Measurements from ENCODE around the gene IFT43. TPM values are rescaled to one million over a fixed set of nuclear protein-coding genes. Genes with fewer than 3 reads are reported as not detected.

Gene IFT43
- polyA plus RNA-seq, 1 of the 3 experiments (the other 2 are of a cell fraction), result 78.8 TPM

GRCh38 chr14:76078501-76078900 is 92.9 kb downstream of the IFT43 start:
- no peaks in the 10 kb centered on the region for H3K27me3 ChIP-seq (ENCODE audit: insufficient read depth)
- H3K79me2 ChIP-seq (ENCODE audit: insufficient read depth), result no peaks in the 10 kb centered on the region
- no peak overlapping the region for H3K27ac ChIP-seq (ENCODE audit: low read depth in 2 of 2, low read length in 1 of 2)
- no peak for TF ChIP-seq SMC3 (IDR thresholded peaks at IDR 0.05; ENCODE audit: low read depth, low read length)
- no peak for TF ChIP-seq USF2 (IDR thresholded peaks at IDR 0.05; ENCODE audit: borderline replicate concordance, low read depth, low read length)
- TF ChIP-seq MAX (IDR thresholded peaks at IDR 0.05; ENCODE audit: low read depth), result no peak
- H3K9ac ChIP-seq, result no peak overlapping the region
- H3K9me2 ChIP-seq, result no peaks in the 10 kb centered on the region
- H3K4me2 ChIP-seq, result no peak overlapping the region
- CTCF ChIA-PET, result interaction anchor here (0.6 to 2.3 kb wide), 3 partner anchors 13 to 28 kb away, joined by 3 to 6 read pairs (median 5); no protein-coding TSS in a partner anchor
- no peaks in the 10 kb centered on the region for H3F3A ChIP-seq (replicated peaks; ENCODE audit: insufficient read depth)
- DNase-seq, result no peak
- H2AFZ ChIP-seq (ENCODE audit: low read depth), result no peak overlapping the region
- H3K4me3 ChIP-seq (ENCODE audit: low read depth in 2 of 2, low read length in 1 of 2), result no peak overlapping the region
- H4K20me1 ChIP-seq (ENCODE audit: insufficient read depth), result no peaks in the 10 kb centered on the region
- H3K36me3 ChIP-seq (replicated peaks in 1 of 2; ENCODE audit: control insufficient read depth in 1 of 2, insufficient read depth in 2 of 2, low read length in 1 of 2), result peaks cover 3 to 6% of the 10 kb centered on the region in 2 experiments
- peaks cover 0 to 11% of the 10 kb centered on the region in 2 experiments; a peak in 2 of 4 replicates for H3K4me1 ChIP-seq (ENCODE audit: control insufficient read depth in 1 of 2, insufficient read depth in 2 of 2, low read depth in 1 of 2, low read length in 1 of 2)
- H3K9me3 ChIP-seq, result no peaks in the 10 kb centered on the region
- POLR2A ChIA-PET, result no interaction called here
- 95% methylated on average over 10 of the region's 10 CpGs for WGBS (ENCODE audit: low lambda C conversion rate)

- WGBS (ENCODE audit: low lambda C conversion rate), result 85% methylated on average over 8 of the region's 10 CpGs
- H4K20me1 ChIP-seq (ENCODE audit: insufficient read depth), result no peaks in the 10 kb centered on the region
- no peak overlapping the region for H3K4me3 ChIP-seq (ENCODE audit: low read depth in 2 of 2, low read length in 1 of 2)
- no peak for TF ChIP-seq REST (IDR thresholded peaks at IDR 0.05; ENCODE audit: low read depth, low read length)
- no peak for TF ChIP-seq USF1 (IDR thresholded peaks at IDR 0.05; ENCODE audit: borderline replicate concordance, low read depth)
- no peak for TF ChIP-seq NFIC (IDR thresholded peaks at IDR 0.05; ENCODE audit: borderline replicate concordance)
- no peak for TF ChIP-seq MEF2A (IDR thresholded peaks at IDR 0.05; ENCODE audit: borderline replicate concordance, low read depth)
- no peak for TF ChIP-seq RCOR1 (IDR thresholded peaks at IDR 0.05; ENCODE audit: low read length)
- H3F3A ChIP-seq (replicated peaks; ENCODE audit: insufficient read depth), result no peaks in the 10 kb centered on the region
- H3K9ac ChIP-seq, result no peak overlapping the region
- H3K4me1 ChIP-seq (ENCODE audit: control insufficient read depth in 1 of 2, insufficient read depth in 2 of 2, low read depth in 1 of 2, low read length in 1 of 2), result no peaks in the 10 kb centered on the region
- no peaks in the 10 kb centered on the region for H3K9me3 ChIP-seq
- H3K4me2 ChIP-seq, result no peak overlapping the region
- H3K27ac ChIP-seq (ENCODE audit: low read depth in 2 of 2, low read length in 1 of 2), result no peak overlapping the region
- DNase-seq, result no peak
- no peak overlapping the region for H2AFZ ChIP-seq (ENCODE audit: low read depth)
- H3K79me2 ChIP-seq (ENCODE audit: insufficient read depth), result no peaks in the 10 kb centered on the region
- no peaks in the 10 kb centered on the region for H3K27me3 ChIP-seq (ENCODE audit: insufficient read depth)
- H3K9me2 ChIP-seq, result no peaks in the 10 kb centered on the region
- ChIA-PET POLR2A (no interaction called here), CTCF (interaction anchor here (1.1 to 1.9 kb wide), 4 partner anchors 29 to 307 kb away, joined by 3 to 6 read pairs (median 4); no protein-coding TSS in a partner anchor)
- peaks cover 0 to 2% of the 10 kb centered on the region in 2 experiments for H3K36me3 ChIP-seq (replicated peaks in 1 of 2; ENCODE audit: control insufficient read depth in 1 of 2, insufficient read depth in 2 of 2, low read length in 1 of 2)
These were observed 94.5 kb downstream of the IFT43 start for GRCh38 chr14:76080025-76080424.

Data from SK-N-SH (cell line).